GM12873 (cell line): Measurements from ENCODE around the gene APOB.

Experiments
- CTCF ChIP-seq: IDR thresholded peaks from 2 replicates; pipeline ENCODE4 v1.5.1; 2012; ENCODE audit warnings: low read depth, mild to moderate bottlenecking, moderate library complexity, low read length, control low read depth; ENCODE audit not compliant: insufficient read depth; ENCODE audit errors: missing control alignments

Gene APOB

GRCh38 chr2:21055879-21056790, 12.3 kb upstream of the APOB start:
- no peak for TF ChIP-seq CTCF

GRCh38 chr2:21055451-21055850, 11.6 kb upstream of the APOB start:
- TF ChIP-seq CTCF = no peak

- TF ChIP-seq CTCF = no peak
These were observed 10.1 kb upstream of the APOB start for GRCh38 chr2:21054011-21054410.

- TF ChIP-seq CTCF = no peak
These were observed 8.2 kb upstream of the APOB start for GRCh38 chr2:21052044-21052443.

GRCh38 chr2:21050164-21050563, 6.3 kb upstream of the APOB start:
- no peak for TF ChIP-seq CTCF

- TF ChIP-seq CTCF = no peak
These were observed 3.5 kb upstream of the APOB start for GRCh38 chr2:21047141-21048009.

GRCh38 chr2:21046506-21046905, 2.6 kb upstream of the APOB start:
- no peak for TF ChIP-seq CTCF
